NCI-H2227 treated with DMSO at 0.1 percent for 48 hours (cell line): Measurements from ENCODE around the gene CLASP1.
A peak's percentile ranks its signal among the peaks of the same experiment; 100 is the strongest.
"Not testable (repeated sequence)": the region's sequence is repeated elsewhere in the genome, so short reads cannot be mapped to it uniquely, and the experiment has no call there.

Experiments used
- DNase-seq: peaks from one replicate; lab custom pipeline; 2025; lab: John Stamatoyannopoulos, UW

The CLASP1 gene

GRCh38 chr2:121662656-121663055, 13.4 kb upstream of the CLASP1 start:
- no peak for DNase-seq

DNA sequence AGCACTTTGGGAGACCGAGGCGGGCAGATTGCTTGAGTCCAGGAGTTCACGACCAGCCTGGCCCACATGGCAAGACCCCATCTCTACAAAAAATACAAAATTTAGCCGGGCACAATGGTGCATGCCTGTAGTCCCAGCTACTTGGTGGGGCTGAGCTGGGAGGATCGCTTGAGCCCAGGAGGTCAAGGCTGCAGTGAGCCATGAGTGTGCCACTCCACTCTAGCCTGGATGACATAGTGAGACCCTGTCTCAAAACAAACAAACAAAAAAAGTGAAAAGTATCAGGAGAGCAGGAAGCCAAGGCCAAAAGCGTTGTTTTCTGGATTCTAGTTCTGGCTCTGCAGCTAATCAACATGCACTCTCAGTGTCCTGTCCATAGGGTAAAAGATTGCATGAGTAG, 10.7 kb upstream of the CLASP1 start:
- DNase-seq: no peak

- not testable (repeated sequence) for DNase-seq
Measured at GRCh38 chr2:121658393-121658792, 9.1 kb upstream of the CLASP1 start.

- no peak for DNase-seq
Measured at GRCh38 chr2:121653035-121653434, 3.8 kb upstream of the CLASP1 start.

GRCh38 chr2:121650315-121650930, 1.2 kb upstream of the CLASP1 start:
- no peak for DNase-seq

GRCh38 chr2:121649596-121650314, 493 bp upstream of the CLASP1 start:
- peak; percentile 98 for DNase-seq

- peak; percentile 32 for DNase-seq
Measured at GRCh38 chr2:121648206-121649148, 785 bp downstream of the CLASP1 start.

DNA sequence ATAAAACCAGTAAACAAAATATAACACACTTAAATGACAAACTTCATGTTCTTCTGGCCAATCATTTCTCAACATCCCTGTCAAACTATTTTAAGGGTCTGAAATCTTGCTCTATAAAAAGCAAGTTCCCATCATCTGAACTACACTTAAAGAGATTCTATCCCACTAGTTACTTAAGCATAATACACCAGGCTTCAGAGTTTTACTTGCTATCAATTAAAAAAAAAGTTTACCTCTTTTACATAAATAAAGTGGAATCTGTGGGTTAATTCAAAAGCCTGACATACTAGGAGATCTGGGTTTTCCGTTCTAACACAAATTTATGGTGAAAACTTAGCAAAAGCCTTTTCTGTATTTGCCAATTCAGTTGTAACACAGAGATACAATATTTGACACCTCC, 1.9 kb downstream of the CLASP1 start:
- DNase-seq: no peak

DNA sequence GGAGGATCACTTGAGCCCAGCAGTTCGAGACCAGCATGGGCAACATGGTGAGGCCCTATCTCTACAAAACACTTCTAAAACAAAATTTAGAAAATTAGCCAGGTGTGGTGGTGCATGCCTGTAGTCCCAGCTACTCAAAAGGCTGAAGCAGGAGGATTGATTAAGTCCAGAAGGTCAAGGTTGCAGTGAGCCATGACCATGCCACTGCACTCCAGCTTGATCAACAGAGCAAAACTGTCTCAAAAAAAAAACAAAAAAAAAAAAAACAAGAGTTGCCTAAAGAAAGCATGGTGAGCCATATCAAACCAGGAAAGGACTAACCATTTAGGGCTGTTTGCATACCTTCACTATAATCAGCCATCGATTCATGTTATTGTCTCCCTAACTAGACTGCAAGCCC, 4.5 kb downstream of the CLASP1 start:
- DNase-seq: no peak

DNA sequence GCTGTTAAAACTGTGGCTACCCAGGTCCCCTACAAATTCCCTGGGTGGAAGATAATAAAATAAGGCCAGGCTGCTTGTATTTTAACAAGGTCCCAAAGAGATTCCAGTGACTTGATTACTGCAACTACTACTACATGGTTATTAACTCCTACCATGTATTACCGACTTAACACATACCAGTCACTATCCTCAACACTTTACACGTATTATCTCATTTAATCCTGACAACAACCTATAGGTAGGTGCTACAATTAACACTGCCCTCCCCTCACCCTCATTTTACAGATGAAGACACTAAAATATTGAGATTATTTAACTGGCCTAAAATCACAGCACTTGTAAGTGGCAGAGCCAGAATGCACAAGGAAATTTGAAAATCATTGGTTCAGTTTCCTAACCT, 5.4 kb downstream of the CLASP1 start:
- no peak for DNase-seq

- DNase-seq: no peak
Measured at GRCh38 chr2:121640380-121641316, 8.6 kb downstream of the CLASP1 start.

GRCh38 chr2:121639846-121640245, 9.4 kb downstream of the CLASP1 start:
- not testable (repeated sequence) for DNase-seq

DNA sequence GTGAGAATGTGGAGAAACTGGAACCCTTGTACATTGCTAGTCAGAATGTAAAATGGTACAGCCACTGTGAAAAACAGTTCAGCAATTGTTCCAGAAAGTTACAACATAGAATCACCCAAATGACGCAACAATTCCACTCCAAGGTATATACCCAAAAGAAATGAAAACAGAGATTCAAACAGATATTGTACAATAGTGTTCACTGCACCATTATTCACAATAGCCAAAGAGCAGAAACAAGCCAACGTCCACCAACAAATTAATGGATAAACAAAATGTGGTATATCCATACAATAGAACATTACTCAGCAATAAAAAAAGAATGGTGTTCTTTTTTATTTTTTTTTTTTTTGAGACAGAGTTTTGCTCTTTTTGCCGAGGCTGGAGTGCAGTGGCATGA, 10.9 kb downstream of the CLASP1 start:
- no peak for DNase-seq

GRCh38 chr2:121635371-121635770, 13.9 kb downstream of the CLASP1 start:
- DNase-seq: no peak

DNA sequence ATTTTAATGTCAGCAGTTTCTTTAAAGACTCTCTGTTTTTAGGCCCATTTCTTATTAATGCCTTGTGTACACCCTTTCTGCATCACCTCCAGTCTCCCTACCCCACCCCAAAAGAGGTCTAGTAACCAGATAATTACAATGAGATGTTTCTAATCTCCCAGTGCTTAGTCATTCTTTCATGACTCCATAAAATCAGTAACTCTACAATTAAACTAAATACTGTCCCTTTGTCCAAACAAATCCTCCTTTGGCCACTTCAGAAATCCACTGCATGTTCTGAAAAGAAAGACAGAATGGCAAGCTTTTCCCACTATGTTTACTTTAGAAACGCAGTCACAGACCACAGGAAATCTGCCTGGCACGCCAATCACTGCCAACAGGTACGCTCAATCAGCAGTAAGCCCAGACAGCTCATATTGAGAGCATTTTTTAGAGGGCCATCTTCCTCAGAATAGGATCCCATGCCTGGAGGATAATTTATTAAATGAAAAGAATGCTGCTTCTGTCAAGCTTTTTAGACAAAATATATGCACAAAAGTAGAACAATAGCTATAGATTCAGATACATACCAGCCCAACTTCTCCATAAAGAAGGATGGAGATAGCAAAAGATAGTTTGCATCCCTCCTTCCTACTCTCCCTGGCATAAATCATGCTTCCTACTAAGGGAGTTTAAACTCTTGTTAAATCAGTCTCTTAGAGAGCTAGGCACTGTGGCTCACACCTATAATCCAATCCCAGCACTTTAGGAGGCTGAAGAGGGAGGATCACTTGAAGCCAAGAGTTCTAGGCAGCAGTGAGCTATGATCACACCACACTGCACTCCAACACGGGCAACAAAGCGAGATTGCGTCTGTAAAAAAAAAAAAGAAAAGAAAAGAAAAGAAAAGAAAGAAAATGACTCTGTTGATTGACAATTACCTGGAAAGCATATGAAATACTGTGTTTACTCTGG, 14.6 kb downstream of the CLASP1 start:
- DNase-seq: peak; percentile 13

GRCh38 chr2:121633463-121633862, 15.8 kb downstream of the CLASP1 start:
- DNase-seq: no peak

GRCh38 chr2:121627525-121628050, 21.7 kb downstream of the CLASP1 start:
- no peak for DNase-seq

- no peak for DNase-seq
Measured at GRCh38 chr2:121626777-121627524, 22.3 kb downstream of the CLASP1 start.

GRCh38 chr2:121625953-121626352, 23.3 kb downstream of the CLASP1 start:
- no peak for DNase-seq
